H54 (cell line): Measurements from ENCODE around the gene TIAM1.
A peak's percentile ranks its signal among the peaks of the same experiment; 100 is the strongest.

ENCODE experiments used
- DNase-seq: peaks from one replicate; pipeline ENCODE4 v3.0.0; 2011; ENCODE audit warnings: low spot score, mixed read lengths; ENCODE audit not compliant: insufficient read length
- FAIRE-seq: peaks from 3 replicates; lab custom pipeline; 2011; peaks lifted over from hg19 to GRCh38; lab: Jason Lieb, UNC
- POLR2A ChIP-seq: IDR thresholded peaks from 2 replicates; pipeline ENCODE4 v1.6.1; 2011; ENCODE audit warnings: low read depth, mild to moderate bottlenecking, low read length

TIAM1 gene

GRCh38 chr21:31331231-31331630, 12.8 kb downstream of the TIAM1 start:
- no peak for TF ChIP-seq POLR2A
- FAIRE-seq (no peak), DNase-seq (no peak)

DNA sequence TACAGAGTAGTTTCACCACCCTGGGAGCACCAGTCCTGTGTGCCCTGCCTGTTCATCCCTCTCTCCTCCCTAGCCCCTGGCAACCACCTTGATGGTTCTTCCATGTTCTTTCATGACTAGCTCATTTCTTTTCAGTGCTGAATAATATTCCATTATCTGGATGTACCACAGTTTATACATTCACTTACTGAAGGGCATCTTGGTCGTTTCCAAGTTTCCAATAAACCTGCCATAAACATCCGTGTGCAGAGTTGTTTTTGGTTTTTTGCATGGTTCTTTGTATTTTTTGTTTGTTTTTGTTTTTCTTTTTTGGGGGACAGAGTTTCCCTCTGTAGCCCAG, 13.9 kb downstream of the TIAM1 start:
- DNase-seq (no peak), FAIRE-seq (no peak)
- no peak for TF ChIP-seq POLR2A

DNA sequence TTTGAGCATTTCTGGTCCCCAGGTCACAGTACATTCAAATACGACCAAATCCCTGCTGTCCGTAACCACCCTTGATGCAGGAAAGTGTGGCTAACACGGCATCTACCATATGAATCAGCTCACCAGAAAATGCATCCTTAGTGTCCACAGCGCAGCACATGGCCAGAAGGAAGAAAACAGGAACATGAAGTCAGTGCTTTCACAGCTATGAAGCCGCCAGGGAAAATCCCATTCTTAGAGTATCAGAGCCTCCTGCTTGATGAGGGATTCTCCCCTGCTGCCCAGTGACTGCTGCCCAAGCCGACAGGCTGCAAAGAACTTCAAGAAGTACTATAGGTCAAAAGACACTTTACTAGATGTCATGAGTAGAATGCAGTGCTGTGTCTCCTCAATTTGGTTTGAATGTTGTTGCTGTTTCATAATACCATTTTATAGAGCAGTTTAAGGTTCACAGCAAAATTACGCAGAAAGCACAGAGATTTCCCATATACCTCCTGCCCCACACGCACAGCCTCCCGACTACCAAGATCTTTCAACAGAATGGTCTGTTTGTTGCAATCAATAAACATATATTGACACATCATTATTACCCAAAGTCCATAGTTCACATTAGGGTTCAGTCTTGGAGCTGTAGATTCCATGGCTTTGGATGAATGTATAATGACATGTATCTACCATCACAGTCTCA, 14.5 kb downstream of the TIAM1 start:
- no peak for TF ChIP-seq POLR2A
- no peak for FAIRE-seq
- DNase-seq = no peak

GRCh38 chr21:31326522-31327242, 17.4 kb downstream of the TIAM1 start:
- DNase-seq = no peak
- no peak for TF ChIP-seq POLR2A
- FAIRE-seq = no peak

DNA sequence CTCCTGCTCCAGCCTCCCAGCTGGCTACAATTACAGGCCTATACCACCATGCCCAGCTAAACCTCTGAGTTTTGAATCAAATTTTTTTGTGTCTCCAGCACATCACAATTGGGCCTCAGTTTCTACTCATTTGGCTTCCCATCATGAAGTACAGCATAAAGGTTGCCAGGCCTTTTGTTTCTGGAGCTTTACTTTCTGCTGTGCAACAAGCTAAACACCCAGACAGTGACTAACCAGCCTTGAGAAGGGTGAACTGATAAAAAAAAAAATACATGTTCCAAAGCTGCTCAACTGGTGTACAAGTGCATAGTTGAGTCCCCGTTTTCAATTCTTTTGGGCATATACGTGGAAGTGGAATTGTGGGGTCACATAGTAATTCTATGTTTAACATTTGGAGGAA, 25.1 kb downstream of the TIAM1 start:
- FAIRE-seq = no peak
- no peak for DNase-seq
- TF ChIP-seq POLR2A = no peak

DNA sequence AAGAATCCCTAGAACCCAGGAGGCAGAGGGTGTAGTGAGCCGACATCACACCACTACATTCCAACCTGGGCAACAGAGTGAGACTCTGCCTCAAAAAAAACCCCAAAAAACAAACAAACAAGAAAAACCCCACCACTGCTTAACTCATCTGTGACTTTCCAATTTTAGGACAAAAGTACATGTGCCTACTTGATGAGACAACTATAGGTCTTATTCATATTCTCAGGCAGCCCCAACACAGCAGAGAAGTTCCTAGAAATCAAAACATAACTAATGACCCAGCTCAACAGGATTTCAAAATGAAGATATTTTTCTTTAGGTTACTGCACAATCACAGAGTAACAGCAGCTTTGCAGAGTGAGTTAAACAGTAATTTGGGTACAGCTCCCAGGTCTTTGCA, 26.4 kb downstream of the TIAM1 start:
- TF ChIP-seq POLR2A = no peak
- no peak for DNase-seq
- FAIRE-seq = no peak

DNA sequence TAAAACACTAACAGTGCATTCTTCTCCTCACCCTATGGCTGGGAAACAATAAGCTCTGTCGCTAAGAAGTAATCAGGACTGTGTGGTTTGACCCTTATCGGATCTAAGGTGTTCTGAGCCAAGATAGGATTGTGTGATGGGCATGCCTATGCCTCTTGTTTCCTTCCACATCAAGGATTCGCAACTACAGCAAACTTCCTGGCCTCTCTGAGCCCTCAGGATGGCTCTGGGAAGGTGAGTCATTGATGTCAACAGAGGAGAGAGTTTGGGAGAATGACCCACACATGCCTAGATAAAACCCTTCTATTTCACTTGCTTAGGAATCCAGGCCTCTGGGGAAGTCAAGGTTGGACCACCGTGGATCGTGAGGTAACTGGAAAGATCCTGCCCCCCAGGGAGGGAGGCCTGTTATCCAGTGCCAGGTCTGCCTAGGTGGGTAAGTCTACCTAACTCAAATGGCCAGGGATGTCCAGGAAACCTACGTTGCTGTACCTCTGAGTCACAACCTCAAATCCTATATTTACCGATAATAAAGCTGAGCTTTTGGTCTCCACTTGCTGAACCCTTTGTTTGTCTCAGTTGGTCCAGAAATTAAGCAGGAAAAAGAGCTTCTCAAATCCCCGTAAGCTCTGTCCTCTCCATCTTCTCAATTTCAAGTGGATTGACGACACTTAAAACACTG, 27.4 kb downstream of the TIAM1 start:
- FAIRE-seq (peak; percentile 41), DNase-seq (peak; percentile 54)
- no peak for TF ChIP-seq POLR2A

- no peak for TF ChIP-seq POLR2A
- DNase-seq (no peak), FAIRE-seq (no peak)
These were observed 28.0 kb downstream of the TIAM1 start for GRCh38 chr21:31316072-31316471.

DNA sequence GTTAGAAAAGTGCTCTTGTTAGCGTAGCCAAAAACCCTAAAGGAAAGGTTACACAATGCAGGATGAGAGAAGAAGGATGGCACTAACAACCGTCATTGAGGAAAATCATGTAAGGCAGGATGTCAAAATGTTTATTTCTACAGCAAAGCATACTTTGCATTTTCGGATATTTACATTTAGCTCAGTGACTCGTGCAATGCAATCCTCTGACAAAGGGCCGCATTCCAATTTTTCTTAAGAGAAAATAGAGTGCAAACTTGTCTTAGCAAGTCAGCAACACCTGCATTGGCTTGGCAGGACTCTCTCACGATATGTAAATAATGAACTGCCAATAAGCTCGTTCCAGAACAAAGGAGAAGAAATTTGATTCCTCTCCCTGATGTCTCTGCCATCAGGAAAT, 33.3 kb downstream of the TIAM1 start:
- DNase-seq = no peak
- FAIRE-seq = no peak
- no peak for TF ChIP-seq POLR2A

DNA sequence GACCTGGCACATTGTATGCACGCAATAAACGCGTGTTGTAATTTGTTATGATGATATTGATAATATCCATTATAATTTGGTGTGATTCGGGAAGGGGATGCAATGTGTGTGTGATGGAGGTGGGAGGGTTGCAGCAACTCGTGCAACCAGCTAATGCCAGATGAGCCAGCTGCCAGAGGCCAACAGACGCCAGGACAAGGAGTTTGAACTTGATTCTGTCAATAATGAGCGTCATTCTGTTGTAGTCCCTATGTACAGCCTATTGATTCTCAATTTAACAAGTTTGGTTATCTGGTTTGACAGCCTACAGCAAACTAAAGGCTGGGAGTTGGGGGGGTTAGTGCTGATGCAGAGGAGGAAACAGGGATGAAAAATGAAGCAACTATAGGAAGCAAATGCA, 35.5 kb downstream of the TIAM1 start:
- DNase-seq (no peak), FAIRE-seq (no peak)
- TF ChIP-seq POLR2A = no peak

DNA sequence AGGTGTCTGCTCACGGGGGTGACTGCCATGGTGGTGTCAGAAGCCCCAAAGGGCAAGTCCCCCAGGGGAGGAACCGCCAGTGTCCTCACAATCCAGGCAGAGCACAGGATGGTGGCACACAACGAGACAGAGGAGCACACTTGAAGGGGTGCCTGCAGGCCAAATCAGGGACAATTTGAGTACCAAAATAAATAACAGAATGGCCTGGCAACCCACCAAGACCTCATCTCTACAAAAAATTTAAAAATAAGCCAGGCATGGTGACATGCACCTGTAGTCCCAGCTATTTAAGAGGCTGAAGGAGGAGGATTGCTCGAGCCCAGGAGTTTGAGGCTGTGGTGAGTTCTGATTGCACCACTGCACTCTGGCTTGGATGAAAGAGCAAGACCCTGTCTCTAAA, 38.2 kb downstream of the TIAM1 start:
- DNase-seq = no peak
- no peak for FAIRE-seq
- TF ChIP-seq POLR2A = no peak

DNA sequence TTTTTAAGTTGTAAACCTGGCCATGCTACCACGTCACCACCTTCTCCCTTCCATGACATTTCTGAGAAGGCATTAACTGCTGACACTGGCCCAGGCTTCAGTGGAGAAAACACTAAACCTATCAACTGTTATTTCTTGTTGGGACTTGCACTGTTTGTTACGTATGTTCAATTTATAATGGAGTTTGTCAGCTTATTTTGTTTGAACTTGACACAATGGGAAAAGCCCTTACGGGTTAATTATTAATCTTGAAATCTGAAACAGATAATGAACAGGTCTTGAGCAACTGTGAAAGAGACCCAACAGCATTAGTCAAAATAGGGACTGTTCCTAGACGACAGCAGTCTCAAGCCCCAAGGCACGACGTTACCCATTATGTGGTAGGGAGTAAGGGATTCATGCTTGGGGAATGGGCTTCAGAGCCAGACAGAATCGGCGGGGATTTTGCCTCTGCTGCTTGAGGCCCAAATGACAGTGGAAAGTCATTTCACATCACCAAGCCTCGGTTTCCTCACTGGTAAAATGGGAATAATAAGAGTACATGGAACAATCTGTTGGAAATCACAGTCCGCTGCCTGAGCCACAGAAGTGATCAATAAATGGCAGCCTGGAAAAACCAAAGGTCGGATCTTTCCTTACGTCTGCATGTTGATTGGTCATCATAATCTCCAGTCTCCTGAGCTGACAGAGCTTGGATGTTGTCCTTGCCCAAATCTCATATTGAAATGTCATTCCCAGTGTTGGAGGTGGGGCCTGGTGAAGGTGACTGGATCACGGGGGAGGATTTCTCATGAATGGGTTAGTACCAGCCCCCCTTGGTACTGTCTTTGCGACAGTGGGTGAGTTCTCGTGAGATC, 44.5 kb downstream of the TIAM1 start:
- no peak for TF ChIP-seq POLR2A
- no peak for FAIRE-seq
- no peak for DNase-seq

DNA sequence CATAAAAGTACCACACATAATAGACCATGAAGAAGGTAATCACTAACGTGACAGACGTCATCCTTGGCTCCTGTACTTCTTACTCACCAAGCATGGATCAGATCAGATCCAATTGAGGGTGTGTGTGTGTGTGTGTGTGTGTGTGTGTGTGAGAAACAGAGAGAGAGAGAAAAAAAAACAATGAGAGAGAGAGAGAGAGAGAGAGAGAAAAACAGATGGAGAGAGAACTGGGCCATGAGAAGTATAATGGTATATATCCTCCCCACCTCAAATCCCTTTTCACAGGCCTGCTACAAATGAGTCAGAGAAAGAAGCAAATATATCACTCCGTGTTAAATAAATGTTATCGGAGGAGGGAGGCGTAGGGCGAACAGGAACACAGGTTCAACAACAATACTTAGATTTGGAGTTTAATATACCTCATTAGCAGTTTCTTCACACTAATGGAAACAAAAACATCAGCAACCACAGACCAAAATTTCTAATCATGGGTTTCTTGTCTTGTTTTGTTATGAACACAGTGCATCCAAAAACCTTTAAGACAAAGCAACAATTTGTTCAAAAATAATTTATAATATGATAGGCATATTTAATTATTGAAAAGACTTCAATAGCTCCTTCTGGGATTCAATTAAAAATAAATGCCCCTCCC, 45.3 kb downstream of the TIAM1 start:
- TF ChIP-seq POLR2A = no peak
- DNase-seq (no peak), FAIRE-seq (no peak)
